HepG2 (cell line): ENCODE data around the gene DIPK1A. TPM values are rescaled to one million over a fixed set of nuclear protein-coding genes. Genes with fewer than 3 reads are reported as not detected.

Experiments used
- ATAC-seq: fragments of 200-7000 bp; cut with Tn5 transposase; 3 replicates; pipeline ENCODE4 v1.9.1; 2020; ENCODE audit warnings: mild to moderate bottlenecking, moderate library complexity
- BruUV-seq: library from RNA; stranded (reverse); fragments of 400-500 nt; replicated peaks from 2 replicates; lab custom pipeline; 2021; lab: Mats Ljungman, UMichigan
- CTCF ChIA-PET: fragments of 300-600 bp; formaldehyde crosslinking; extraction: SDS; loops from one replicate; lab custom pipeline; 2021; ENCODE audit warnings: low total read pairs, inconsistent platforms, low intra/inter-chr PET ratio; lab: Yijun Ruan, JAX
- POLR2A ChIA-PET: fragments of 350-600 bp; sonication (Branson Sonifier 250); formaldehyde crosslinking; loops from one replicate; lab custom pipeline; 2020; ENCODE audit warnings: antibody characterized with exemption, inconsistent platforms; lab: Yijun Ruan, JAX
- DNase-seq: peaks from one replicate; pipeline ENCODE4 v3.0.0-alpha.2; 2015; ENCODE audit warnings: low spot score
- FAIRE-seq: peaks from 3 replicates; lab custom pipeline; 2011; peaks lifted over from hg19 to GRCh38; lab: Jason Lieb, UNC
- H2AFZ ChIP-seq: one replicate; pipeline ENCODE4 v1.6.1; 2011; ENCODE audit warnings: low read length, inconsistent platforms
- H3K27ac ChIP-seq: fragments of 300-600 bp; 3 replicates; pipeline ENCODE4 v1.8.0; 2011; ENCODE audit warnings: mixed run types, mild to moderate bottlenecking, mixed read lengths, low read length, inconsistent platforms; ENCODE audit not compliant: insufficient read depth; ENCODE audit errors: extremely low read length
- H3K27me3 ChIP-seq, 2 experiments: fragments of 200-600 bp in 1 of 2; 2 replicates in 1 of 2; 3 replicates in 1 of 2; pipeline versions ENCODE4 v1.6.0 to v1.8.0; 2011; ENCODE audit warnings: low read length in 2 of 2, mild to moderate bottlenecking in 2 of 2, moderate library complexity in 2 of 2, inconsistent platforms in 1 of 2; ENCODE audit not compliant: insufficient read depth in 2 of 2, control insufficient read depth in 1 of 2
- H3K36me3 ChIP-seq, 2 experiments: fragments of 200-600 bp in 1 of 2; replicated peaks in 1 of 2; 2 replicates in 1 of 2; 3 replicates in 1 of 2; pipeline versions ENCODE4 v1.5.1 to v1.8.0; 2011; ENCODE audit warnings: low read length in 2 of 2, inconsistent platforms in 1 of 2; ENCODE audit not compliant: insufficient read depth in 2 of 2, control insufficient read depth in 1 of 2
- H3K4me1 ChIP-seq: 2 replicates; pipeline ENCODE4 v1.5.1; 2012; ENCODE audit warnings: low read length, inconsistent platforms; ENCODE audit not compliant: insufficient read depth
- H3K4me2 ChIP-seq: 2 replicates; pipeline ENCODE4 v1.6.0; 2011; ENCODE audit warnings: low read depth, low read length, inconsistent platforms
- H3K4me3 ChIP-seq, 3 experiments: fragments of 200-600 bp in 1 of 3; sonication (generic), shearing (Covaris generic) in 1 of 3; replicated peaks in 1 of 3; 2 replicates each; pipeline ENCODE4 v1.5.1; 2011 to 2016; ENCODE audit warnings: low read length in 3 of 3, inconsistent platforms in 2 of 3, low read depth in 2 of 3, mild to moderate bottlenecking in 2 of 3, control low read depth in 1 of 3, mixed read lengths in 1 of 3; ENCODE audit not compliant: insufficient read depth in 1 of 3
- H3K79me2 ChIP-seq: one replicate; pipeline ENCODE4 v1.6.1; 2011; ENCODE audit warnings: low read length, inconsistent platforms; ENCODE audit not compliant: insufficient read depth
- H3K9ac ChIP-seq: 2 replicates; pipeline ENCODE4 v1.6.0; 2011; ENCODE audit warnings: mild to moderate bottlenecking, low read depth, low read length, inconsistent platforms; ENCODE audit not compliant: insufficient read depth
- H3K9me3 ChIP-seq: 2 replicates; pipeline ENCODE4 v1.5.1; 2012; ENCODE audit warnings: mild to moderate bottlenecking, low read length
- H4K20me1 ChIP-seq: 2 replicates; pipeline ENCODE4 v1.6.0; 2011; ENCODE audit warnings: inconsistent platforms, mild to moderate bottlenecking, low read length, moderate library complexity; ENCODE audit not compliant: insufficient read depth
- GATAD2A ChIP-seq: IDR thresholded peaks from 2 replicates; pipeline ENCODE4 v1.6.1; 2016
- HBP1 ChIP-seq: IDR thresholded peaks from 2 replicates; pipeline ENCODE4 v1.6.1; 2016; ENCODE audit warnings: low read depth, control low read depth
- HNF4G ChIP-seq, 2 experiments: sonication (generic) in 1 of 2; formaldehyde crosslinking in 1 of 2; IDR thresholded peaks; 2 replicates each; pipeline versions ENCODE4 v1.4.0 to v1.6.1; 2011 to 2020; ENCODE audit warnings: borderline replicate concordance in 2 of 2, low read depth in 2 of 2, mild to moderate bottlenecking in 2 of 2, low read length in 1 of 2, missing genetic modification reagents in 1 of 2, moderate library complexity in 1 of 2
- MIXL1 ChIP-seq: IDR thresholded peaks from 2 replicates; pipeline ENCODE4 v1.6.1; 2016
- MLLT10 ChIP-seq: sonication (generic); formaldehyde crosslinking; IDR thresholded peaks from 2 replicates; pipeline ENCODE4 v1.4.0; 2020; ENCODE audit warnings: missing genetic modification reagents
- NFE2 ChIP-seq: sonication (generic); formaldehyde crosslinking; IDR thresholded peaks from 2 replicates; pipeline ENCODE4 v1.4.0; 2020; ENCODE audit warnings: missing genetic modification reagents
- NFKBIZ ChIP-seq: IDR thresholded peaks from 2 replicates; pipeline ENCODE4 v1.6.1; 2018; ENCODE audit warnings: missing genetic modification reagents, missing compliant biosample characterization
- NR2F6 ChIP-seq, 2 experiments: IDR thresholded peaks; 2 replicates each; pipeline ENCODE4 v1.6.1; 2016; ENCODE audit warnings: antibody characterized with exemption in 1 of 2, mild to moderate bottlenecking in 1 of 2
- PHF8 ChIP-seq: sonication (generic); formaldehyde crosslinking; IDR thresholded peaks from 2 replicates; pipeline ENCODE4 v1.5.0; 2020; ENCODE audit warnings: missing genetic modification reagents
- POLR2AphosphoS5 ChIP-seq: IDR thresholded peaks from 2 replicates; pipeline ENCODE4 v1.6.1; 2012; ENCODE audit warnings: low read depth, low read length
- PPARG ChIP-seq: conservative IDR thresholded peaks from 2 replicates; pipeline ENCODE4 v1.6.1; 2016; ENCODE audit warnings: missing biosample characterization, missing genetic modification reagents
- RFXAP ChIP-seq: sonication (generic); formaldehyde crosslinking; IDR thresholded peaks from 2 replicates; pipeline ENCODE4 v1.4.0; 2020; ENCODE audit warnings: missing genetic modification reagents, borderline replicate concordance
- RXRA ChIP-seq: sonication (generic); formaldehyde crosslinking; IDR thresholded peaks from 2 replicates; pipeline ENCODE4 v1.5.1; 2020; ENCODE audit warnings: missing genetic modification reagents
- SMC3 ChIP-seq: IDR thresholded peaks from 2 replicates; pipeline ENCODE4 v1.6.1; 2011; ENCODE audit warnings: low read length, improper control_type of control experiment
- TGIF2 ChIP-seq: IDR thresholded peaks from 2 replicates; pipeline ENCODE4 v1.6.1; 2016; ENCODE audit warnings: control low read depth, missing compliant biosample characterization
- ZNF136 ChIP-seq: sonication (generic); formaldehyde crosslinking; IDR thresholded peaks from 2 replicates; pipeline ENCODE4 v1.8.1; 2022; ENCODE audit warnings: low read depth, mild to moderate bottlenecking, moderate library complexity, missing genetic modification reagents
- ZNF280D ChIP-seq: sonication (generic); formaldehyde crosslinking; IDR thresholded peaks from 2 replicates; pipeline ENCODE4 v1.5.1; 2020; ENCODE audit warnings: mild to moderate bottlenecking, missing genetic modification reagents
- ZNF572 ChIP-seq: sonication (generic); formaldehyde crosslinking; IDR thresholded peaks from 2 replicates; pipeline ENCODE4 v1.5.1; 2020; ENCODE audit warnings: mild to moderate bottlenecking, missing genetic modification reagents
- ZNF652 ChIP-seq: IDR thresholded peaks from 2 replicates; pipeline ENCODE4 v1.6.1; 2016; ENCODE audit warnings: low read depth, borderline replicate concordance
- ZNF775 ChIP-seq: sonication (generic); formaldehyde crosslinking; IDR thresholded peaks from 2 replicates; pipeline ENCODE4 v1.4.0; 2020; ENCODE audit warnings: missing genetic modification reagents, mild to moderate bottlenecking, moderate library complexity, borderline replicate concordance
- ZSCAN31 ChIP-seq: sonication (generic); formaldehyde crosslinking; IDR thresholded peaks from 2 replicates; pipeline ENCODE4 v1.5.0; 2020; ENCODE audit warnings: low read depth, mild to moderate bottlenecking, missing genetic modification reagents
- WGBS: methylation state at CpG from one replicate; pipeline ENCODE4 v1.1.6; 2017; ENCODE audit warnings: low lambda C conversion rate; 5-methylcytosine and 5-hydroxymethylcytosine counted together
- in situ Hi-C: cut with HindIII; loops from 2 replicates; pipeline ENCODE4 v1.10.0; 2017; ENCODE audit warnings: low pct_unique_long_range_greater_than_20kb; ENCODE audit not compliant: extremely low pct_ligation_motif_present
- intact Hi-C: fragments of 100-400 bp; cut with micrococcal nuclease; formaldehyde crosslinking; loops from one replicate; pipeline ENCODE4 v1.10.0; 2022; ENCODE audit not compliant: unreplicated experiment
- polyA plus RNA-seq, 8 experiments: library from polyadenylated mRNA; depleted of rRNA in 3 of 8; stranded (reverse) in 7 of 8; unstranded in 1 of 8; fragments of >200 nt; fragmentation: Illumina TruSeq in 4 of 8; extraction: Trizol in 4 of 8; gene quantifications; 2 replicates each; pipeline versions ENCODE4 v1.2.1 to v1.2.3, GENCODE V29; 2011 to 2016; ENCODE audit warnings: low read depth in 4 of 8, missing spikeins in 1 of 8, mixed read lengths in 1 of 8; ENCODE audit not compliant: insufficient read depth in 1 of 8
- total RNA-seq, 5 experiments: library from RNA; depleted of rRNA; stranded (reverse); fragments of >200 nt; fragmentation: Illumina TruSeq; extraction: Trizol; gene quantifications; 2 replicates each; pipeline ENCODE4 v1.2.3, GENCODE V29; 2016; ENCODE audit warnings: low read depth in 1 of 5

DIPK1A gene
- total and polyA plus RNA-seq, 2 of the 13 experiments (the other 11 are each of a cell fraction or from before 2014, with no cell fraction given), result 8.4 TPM

- no peak for TF ChIP-seq HBP1 (CRISPR knock-in tag)
- no peak for TF ChIP-seq ZNF136 (CRISPR knock-in tag)
- no peak for TF ChIP-seq SMC3
- no peak for TF ChIP-seq PHF8 (CRISPR knock-in tag)
- TF ChIP-seq NFKBIZ (CRISPR knock-in tag), result no peak
- TF ChIP-seq, all 625 proteins: peak for 0
Observed at GRCh38 chr1:92952714-92953113, 8.5 kb downstream of the DIPK1A start (continued).

- WGBS, result 3% methylated on average over 4 of the region's 4 CpGs
- H4K20me1 ChIP-seq, result no peaks in the 10 kb centered on the region
- TF ChIP-seq RFXAP (CRISPR knock-in tag) (0 out of 2 replicates have a peak, but pooled peaks have one; percentile 41), PPARG (CRISPR knock-in tag) (no peak), ZNF280D (CRISPR knock-in tag) (peak; percentile 42; the same call in 1 of the 2 replicates), HNF4G (IDR thresholded peaks at IDR 0.05; ENCODE audit: borderline replicate concordance, low read depth, low read length) (peak; percentile 89), HNF4G (CRISPR knock-in tag; IDR thresholded peaks at IDR 0.05; ENCODE audit: borderline replicate concordance, low read depth) (peak; percentile 83; the same call in 1 of the 2 replicates), ZNF652 (CRISPR knock-in tag) (0 out of 2 replicates have a peak, but pooled peaks have one; percentile 15), GATAD2A (CRISPR knock-in tag) (peak; percentile 76), MIXL1 (CRISPR knock-in tag) (peak; percentile 47; the same call in 1 of the 2 replicates), ZNF572 (CRISPR knock-in tag) (no peak), POLR2AphosphoS5 (0 out of 2 replicates have a peak, but pooled peaks have one; percentile 25), ZSCAN31 (CRISPR knock-in tag) (no peak), RXRA (CRISPR knock-in tag) (peak; percentile 22; the same call in 1 of the 2 replicates), ZNF775 (no peak), TGIF2 (CRISPR knock-in tag) (no peak), NR2F6 (IDR thresholded peaks at IDR 0.05) (peak; percentile 38), NR2F6 (CRISPR knock-in tag; IDR thresholded peaks at IDR 0.05) (peak; percentile 79), NFE2 (peak; percentile 55; the same call in 1 of the 2 replicates), MLLT10 (no peak)
Observed at GRCh38 chr1:92951141-92951582, 10.1 kb downstream of the DIPK1A start.

More at GRCh38 chr1:92951141-92951582, 10.1 kb downstream of the DIPK1A start:
- intact Hi-C loops (loop anchor here (1.0 kb wide), 1 partner anchor 9 kb away; no protein-coding TSS in a partner anchor), in situ Hi-C loops (no loop called here)
- ATAC-seq (peak; percentile 99), FAIRE-seq (peak; percentile 92), DNase-seq (peak; percentile 92)
- no TSS peak for BruUV-seq
- no peaks in the 10 kb centered on the region for H3K36me3 ChIP-seq
- CTCF ChIA-PET, result interaction anchor here (1.0 to 1.5 kb wide), 2 partner anchors 10 to 92 kb away, joined by 4 to 6 read pairs; partner anchors contain the start of gene DIPK1A
- H2AFZ ChIP-seq, result peak overlapping the region; percentile 97
- H3K4me2 ChIP-seq, result peak overlapping the region; percentile 84
- H3K27ac ChIP-seq, result peak overlapping the region; percentile 98
- peak overlapping the region; percentile 18 to 54 (median 46); a peak in 5 of 6 replicates for H3K4me3 ChIP-seq
- peaks cover 57% of the 10 kb centered on the region for H3K4me1 ChIP-seq
- H3K9ac ChIP-seq, result peak overlapping the region; percentile 78
- POLR2A ChIA-PET, result interaction anchor here (0.7 to 3.1 kb wide), 2 partner anchors 10 to 11 kb away, joined by 3 to 40 read pairs; partner anchors contain the start of gene DIPK1A
- peaks cover 51% of the 10 kb centered on the region for H3K79me2 ChIP-seq
- H3K27me3 ChIP-seq, result no peaks in the 10 kb centered on the region
- H3K9me3 ChIP-seq, result no peaks in the 10 kb centered on the region
